Activated CD4-positive, CD25-positive, alpha-beta regulatory T cell treated with anti-CD3 and anti-CD28 coated beads, Interleukin-2, amount 50 U/mL, for 24 hours (primary cell): ENCODE data around the gene IFNL2.
"Not testable (repeated sequence)": the region's sequence is repeated elsewhere in the genome, so short reads cannot be mapped to it uniquely, and the experiment has no call there.

Source experiments
- ATAC-seq, 2 donors: fragments of 150-1000 bp; cut with Tn5 transposase; one replicate each; pipeline ENCODE4 v1.10.0; 2021; ENCODE audit warnings: mild to moderate bottlenecking in 1 of 2, moderate library complexity in 1 of 2

Gene IFNL2

GRCh38 chr19:39253374-39254149, 14.6 kb upstream of the IFNL2 start:
- no peak for ATAC-seq

DNA sequence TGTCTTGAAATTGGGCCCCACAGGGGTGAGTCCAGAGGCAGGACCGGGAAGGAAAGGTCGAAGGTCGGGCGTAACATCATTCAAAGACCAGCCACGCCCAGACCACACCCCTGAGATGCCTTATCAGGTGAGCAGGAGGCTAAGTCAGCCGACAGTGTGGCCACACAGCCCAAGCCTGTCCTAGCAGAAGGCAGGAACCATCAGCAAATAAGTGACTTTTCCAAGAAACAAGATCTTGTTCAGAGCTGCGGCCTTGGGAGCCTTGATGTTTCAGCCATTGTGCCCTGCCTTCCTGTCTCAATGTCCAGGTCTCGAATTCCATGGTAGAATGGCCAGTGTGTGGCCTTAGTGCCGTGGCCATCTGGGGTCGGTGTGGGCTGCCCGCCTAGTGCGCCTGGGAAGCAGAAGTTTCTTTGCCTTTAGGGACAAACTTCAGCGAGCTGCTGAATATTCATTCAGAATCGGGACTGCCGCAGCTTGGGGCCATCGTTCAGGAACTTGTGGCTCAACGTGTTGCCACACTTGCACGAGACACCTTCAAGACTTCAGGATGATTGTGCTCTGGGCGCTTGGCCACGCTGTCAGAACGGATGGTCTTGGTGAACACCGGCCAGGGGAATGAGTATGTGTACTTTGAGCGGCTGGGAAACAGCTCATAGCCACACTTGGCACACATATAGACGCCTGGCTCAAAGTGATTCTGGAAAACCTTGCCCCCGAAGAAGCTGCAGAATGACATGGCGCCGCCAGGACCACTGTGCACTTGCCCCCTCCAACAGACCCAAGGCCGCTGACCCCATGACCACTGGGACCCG, 13.5 kb upstream of the IFNL2 start:
- no peak for ATAC-seq

DNA sequence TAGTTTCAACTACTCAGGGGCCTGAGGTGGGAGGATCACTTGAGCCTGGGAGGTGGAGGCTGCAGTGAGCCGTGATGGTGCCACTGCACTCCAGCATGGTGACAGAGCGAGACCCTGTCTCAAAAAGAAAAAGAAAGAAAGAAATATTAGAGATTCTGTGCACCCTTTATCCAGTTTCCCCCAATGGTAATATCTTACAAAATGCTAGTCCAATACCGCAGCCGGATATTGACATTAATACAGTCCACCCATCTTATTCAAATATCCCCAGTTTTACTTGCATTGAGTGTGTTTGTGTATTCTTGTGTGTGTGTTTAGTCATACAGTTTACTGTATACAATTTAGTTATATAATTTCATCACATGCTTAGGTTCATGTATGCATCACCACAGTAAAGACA, 11.0 kb upstream of the IFNL2 start:
- ATAC-seq: no peak

DNA sequence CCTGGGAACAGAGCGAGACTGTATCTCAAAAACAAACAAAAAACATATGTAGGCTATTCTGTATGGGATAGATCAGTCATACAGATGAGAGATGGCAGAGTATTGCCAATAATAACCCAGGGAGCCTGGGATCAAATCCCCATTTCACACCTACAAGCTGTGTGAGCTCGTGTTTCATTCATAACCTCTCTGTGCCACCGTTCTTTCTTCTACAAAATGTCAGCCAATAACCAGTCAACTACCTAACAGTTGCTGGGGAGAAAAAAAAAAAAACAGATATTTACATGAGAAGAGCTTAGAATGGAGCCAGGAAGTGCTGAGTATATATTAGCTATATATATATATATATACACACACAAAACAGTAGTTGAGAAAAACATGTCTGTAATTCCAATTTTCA, 6.5 kb upstream of the IFNL2 start:
- no peak for ATAC-seq

GRCh38 chr19:39262496-39262895, 5.7 kb upstream of the IFNL2 start:
- no peak for ATAC-seq

- no peak for ATAC-seq
Measured at GRCh38 chr19:39263912-39264305, 4.3 kb upstream of the IFNL2 start.

DNA sequence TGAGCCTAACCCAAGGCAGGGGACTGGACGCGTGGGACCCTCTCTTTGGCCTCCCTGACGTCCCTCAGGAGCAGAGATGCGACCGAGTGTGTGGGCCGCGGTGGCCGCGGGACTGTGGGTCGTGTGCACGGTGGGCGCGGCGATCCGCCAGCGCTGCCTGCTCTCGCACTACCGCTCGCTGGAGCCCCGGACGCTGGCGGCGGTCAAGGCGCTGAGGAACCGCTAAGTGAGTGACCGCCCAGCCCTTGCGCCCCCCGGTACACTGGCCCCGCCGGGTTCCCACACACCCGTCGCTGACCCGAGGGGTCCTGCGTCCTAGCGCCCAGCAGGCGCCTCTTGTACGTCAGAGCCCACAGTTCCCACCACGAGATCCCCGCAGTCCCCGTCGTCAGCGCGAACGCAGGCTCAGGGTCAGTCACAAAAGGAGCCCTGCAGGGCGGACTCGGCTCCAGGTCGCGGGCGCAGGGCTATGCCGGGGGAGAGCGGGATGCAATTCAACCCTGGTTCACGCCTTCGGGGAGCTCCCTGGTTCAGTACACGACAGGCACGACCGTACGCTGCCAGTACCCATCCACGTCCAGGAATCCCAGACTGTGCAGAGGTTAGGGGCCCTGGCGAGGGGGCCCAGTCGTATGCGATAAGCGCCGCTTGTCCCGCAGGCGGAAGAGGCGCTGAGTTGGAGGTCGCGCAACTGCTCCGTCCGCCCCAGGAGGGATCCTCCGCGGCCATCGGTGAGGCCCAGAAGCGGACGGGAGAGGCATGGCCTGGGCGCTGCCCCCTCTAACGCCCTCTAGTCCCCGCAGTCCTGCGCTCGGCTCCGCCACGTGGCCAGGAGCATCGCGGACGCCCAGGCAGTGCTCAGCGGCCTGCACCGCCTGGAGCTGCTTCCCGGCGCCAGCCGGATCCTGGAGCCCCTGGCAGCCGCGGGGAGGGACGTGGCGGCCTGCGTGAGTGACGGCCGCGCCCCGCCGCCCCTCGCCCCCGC, 3.6 kb upstream of the IFNL2 start:
- ATAC-seq: no peak

DNA sequence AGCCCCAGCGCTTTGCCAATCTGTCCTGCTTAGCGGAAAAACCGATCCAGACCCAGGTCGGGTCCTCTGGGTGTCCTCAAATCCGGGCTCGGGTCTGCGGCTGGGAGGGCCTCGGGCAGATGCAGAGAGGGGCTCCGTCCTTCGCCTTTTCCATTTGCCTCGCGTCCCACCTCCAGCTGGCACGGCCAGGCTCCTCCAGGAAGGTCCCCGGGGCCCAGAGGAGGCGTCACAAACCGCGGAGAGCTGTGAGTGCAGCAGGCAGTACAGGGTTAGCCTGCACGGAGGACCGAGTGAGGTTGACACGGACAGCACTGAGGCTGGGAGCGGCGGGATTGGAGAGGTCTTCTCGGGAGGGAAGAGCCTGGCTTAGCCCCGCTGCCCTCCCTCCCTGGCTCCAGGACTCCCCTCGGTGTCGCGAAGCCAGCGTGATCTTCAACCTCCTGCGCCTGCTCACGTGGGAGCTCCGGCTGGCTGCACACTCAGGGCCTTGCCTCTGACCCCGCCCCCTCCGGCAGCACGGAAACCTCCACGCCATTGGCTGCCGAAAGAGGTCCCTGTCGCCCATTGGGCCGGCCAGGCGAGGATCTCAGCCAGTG, 2.8 kb upstream of the IFNL2 start:
- no peak for ATAC-seq

GRCh38 chr19:39268531-39269223, 481 bp downstream of the IFNL2 start:
- ATAC-seq: peak in 1 of 2 donors; percentile 8

DNA sequence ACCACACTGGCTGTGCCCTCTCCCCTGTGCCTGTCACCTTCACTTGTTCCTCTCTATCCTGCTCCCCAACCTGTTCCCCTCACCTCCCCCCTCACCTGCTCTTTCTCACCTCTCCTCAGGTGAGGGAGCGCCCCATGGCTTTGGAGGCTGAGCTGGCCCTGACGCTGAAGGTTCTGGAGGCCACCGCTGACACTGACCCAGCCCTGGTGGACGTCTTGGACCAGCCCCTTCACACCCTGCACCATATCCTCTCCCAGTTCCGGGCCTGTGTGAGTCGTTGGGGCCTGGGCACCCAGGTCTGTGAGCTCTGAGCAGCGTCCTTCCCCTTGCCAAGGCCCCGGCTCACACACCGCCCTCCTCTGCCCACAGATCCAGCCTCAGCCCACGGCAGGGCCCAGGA, 1.2 kb downstream of the IFNL2 start:
- not testable (repeated sequence) for ATAC-seq

- no peak for ATAC-seq
Measured at GRCh38 chr19:39270036-39270871, 2.1 kb downstream of the IFNL2 start.

GRCh38 chr19:39273859-39274258, 5.7 kb downstream of the IFNL2 start:
- ATAC-seq: not testable (repeated sequence)

DNA sequence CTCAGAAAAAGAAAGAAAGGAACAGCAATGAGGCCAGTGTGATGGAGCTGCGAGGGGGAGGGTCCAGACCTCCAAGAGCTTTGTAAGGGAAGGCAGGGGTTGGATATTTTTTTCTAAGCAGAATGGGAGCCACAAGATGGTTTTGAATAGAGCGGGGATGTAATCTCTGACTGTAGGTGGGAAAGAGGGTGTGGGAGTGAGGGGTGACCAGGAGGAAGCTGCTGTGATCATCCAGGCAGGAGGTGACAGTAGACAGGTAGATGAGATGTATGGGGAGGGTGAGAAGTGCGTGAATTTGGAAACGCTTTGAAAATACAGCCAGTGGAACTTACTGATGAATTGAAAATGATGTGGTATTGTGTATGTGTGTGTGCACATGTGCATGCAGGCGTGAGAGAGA, 7.4 kb downstream of the IFNL2 start:
- ATAC-seq: no peak

DNA sequence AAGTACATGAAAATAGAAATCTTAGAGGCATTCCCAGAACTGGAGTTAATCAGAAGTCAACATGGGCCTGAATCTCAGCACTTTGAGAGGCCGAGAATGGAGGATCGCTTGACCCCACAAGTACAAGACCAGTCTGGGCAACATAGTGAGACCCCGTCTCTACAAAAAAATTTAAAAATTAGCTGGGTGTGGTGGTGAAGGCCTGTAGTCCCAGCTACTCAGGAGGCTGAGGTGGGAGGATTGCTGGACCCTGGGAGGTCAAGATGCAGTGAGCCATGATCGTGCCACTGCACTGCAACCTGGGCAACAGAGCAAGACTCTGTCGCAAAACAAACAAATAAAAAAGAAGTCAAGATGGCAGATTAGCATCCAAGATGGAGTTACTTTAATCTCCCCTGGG, 8.5 kb downstream of the IFNL2 start:
- no peak for ATAC-seq

GRCh38 chr19:39277598-39277997, 9.4 kb downstream of the IFNL2 start:
- ATAC-seq: no peak

- ATAC-seq: no peak
Measured at GRCh38 chr19:39282021-39282420, 13.8 kb downstream of the IFNL2 start.

GRCh38 chr19:39284032-39284431, 15.8 kb downstream of the IFNL2 start:
- ATAC-seq: no peak

- ATAC-seq: no peak
Measured at GRCh38 chr19:39293394-39293793, 25.2 kb downstream of the IFNL2 start.

DNA sequence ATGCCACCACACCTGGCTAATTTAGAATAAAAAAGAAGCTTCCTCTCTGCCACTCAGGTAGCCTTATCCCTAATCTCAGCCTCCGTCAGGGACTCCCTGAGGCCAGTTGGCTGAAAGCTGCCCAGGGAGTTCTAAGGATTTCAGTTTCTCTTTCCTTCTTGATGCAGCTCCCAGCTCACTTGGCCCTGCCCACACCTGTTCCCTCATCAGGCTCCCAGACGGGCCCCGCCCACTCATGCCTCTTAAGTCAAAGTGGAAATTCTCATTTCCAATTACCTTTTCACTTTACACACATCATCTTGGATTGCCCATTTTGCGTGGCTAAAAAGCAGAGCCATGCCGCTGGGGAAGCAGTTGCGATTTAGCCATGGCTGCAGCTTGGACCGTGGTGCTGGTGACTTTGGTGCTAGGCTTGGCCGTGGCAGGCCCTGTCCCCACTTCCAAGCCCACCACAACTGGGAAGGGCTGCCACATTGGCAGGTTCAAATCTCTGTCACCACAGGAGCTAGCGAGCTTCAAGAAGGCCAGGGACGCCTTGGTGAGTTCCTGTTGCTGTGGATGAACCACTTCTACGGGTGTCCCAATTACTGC, 28.0 kb downstream of the IFNL2 start, which contains the start of gene IFNL1:
Gene IFNL1, plus strand, starts transcription at position 353 of the 591 bp plus-strand sequence. Its CDS starts 15 bp downstream, at position 368.
- no peak for ATAC-seq

DNA sequence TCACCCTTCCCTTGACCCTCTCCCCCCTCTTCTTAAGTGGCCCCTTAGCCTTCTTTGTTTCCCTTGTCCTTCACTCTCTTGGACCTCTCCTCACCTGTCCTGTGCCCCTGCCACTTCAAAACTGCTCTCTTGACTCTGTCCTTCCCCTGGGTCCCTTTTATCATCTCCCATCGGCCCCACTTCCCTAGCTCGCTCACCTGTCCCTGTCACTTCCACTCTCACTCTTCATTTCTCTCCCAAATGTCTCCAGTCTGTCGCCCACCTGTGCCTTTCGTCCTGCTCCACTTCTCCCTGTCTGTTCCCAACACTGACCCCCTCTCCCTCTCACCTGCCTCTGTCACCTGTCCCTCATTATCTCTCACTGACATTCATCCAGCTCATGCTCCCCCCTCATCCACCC, 28.7 kb downstream of the IFNL2 start:
- no peak for ATAC-seq
